GM19324 (cell line): ENCODE results near the gene AAK1.
"Not testable (repeated sequence)": the region's sequence is repeated elsewhere in the genome, so short reads cannot be mapped to it uniquely, and the experiment has no call there.

Source experiments
- ATAC-seq: cut with Tn5 transposase; IDR thresholded peaks from one replicate; pipeline ENCODE4 v1.9.1; 2021; ENCODE audit warnings: mild to moderate bottlenecking, moderate library complexity; ENCODE audit not compliant: unreplicated experiment, low FRiP score

The AAK1 gene

DNA sequence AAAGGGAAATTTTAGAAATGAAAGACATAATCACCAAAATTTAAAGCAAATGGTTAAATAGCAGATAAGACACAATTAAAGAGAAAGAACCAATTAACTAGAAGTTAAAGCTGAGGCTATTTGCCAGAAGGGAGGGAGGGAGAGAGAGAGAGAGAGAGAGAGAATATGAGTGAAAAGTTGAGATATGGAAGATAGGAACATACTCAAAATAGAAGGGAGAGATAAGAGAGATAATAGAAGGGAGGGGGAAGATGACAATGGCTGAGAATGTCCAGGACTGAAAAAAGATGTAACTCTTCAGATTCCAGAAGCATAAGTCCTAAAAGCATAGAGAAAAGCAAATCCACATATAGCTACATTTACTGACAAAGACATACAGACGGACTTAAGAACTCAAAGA, 17.1 kb upstream of the AAK1 start:
- ATAC-seq: no peak

- ATAC-seq: no peak
Observed at GRCh38 chr2:69659941-69660483, 16.5 kb upstream of the AAK1 start.

- no peak for ATAC-seq
Observed at GRCh38 chr2:69659349-69659748, 15.8 kb upstream of the AAK1 start.

- no peak for ATAC-seq
Observed at GRCh38 chr2:69652206-69652605, 8.7 kb upstream of the AAK1 start.

DNA sequence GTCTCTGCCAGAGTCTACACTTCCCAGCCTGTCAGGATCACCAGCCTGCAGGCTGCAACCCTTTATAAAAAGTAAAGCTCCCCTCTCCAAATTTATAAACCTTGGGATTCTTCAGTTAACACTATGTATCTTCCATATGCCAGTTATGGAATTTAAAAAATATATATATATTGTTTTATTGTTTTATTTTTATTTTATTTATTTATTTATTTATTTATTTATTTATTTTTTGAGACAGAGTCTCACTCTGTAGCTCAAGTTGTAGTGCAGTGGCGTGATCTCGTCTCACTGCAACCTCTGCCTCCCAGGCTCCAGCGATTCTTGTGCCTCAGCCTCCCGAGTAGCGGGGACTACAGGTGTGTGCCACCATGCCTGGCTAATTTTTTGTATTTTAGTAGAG, 3.7 kb upstream of the AAK1 start:
- ATAC-seq: not testable (repeated sequence)

DNA sequence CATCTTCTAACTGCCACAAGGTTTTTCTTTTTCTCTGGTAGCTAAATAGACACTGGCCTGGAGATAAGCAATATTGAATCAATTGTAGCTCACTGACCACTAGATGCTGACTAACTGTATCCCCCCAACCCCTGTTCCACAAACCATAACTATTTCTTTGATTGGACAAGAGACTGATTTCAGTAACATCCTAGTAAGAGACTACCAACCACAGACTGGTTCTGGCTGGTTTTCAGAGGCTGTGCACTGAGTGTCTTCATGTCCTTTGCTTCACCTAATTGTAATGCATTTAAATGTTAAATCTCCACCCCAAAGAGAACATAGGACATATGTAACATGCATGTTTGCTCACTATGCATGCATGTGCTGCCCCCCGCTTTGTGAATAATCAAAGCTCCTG, 3.2 kb upstream of the AAK1 start:
- no peak for ATAC-seq

DNA sequence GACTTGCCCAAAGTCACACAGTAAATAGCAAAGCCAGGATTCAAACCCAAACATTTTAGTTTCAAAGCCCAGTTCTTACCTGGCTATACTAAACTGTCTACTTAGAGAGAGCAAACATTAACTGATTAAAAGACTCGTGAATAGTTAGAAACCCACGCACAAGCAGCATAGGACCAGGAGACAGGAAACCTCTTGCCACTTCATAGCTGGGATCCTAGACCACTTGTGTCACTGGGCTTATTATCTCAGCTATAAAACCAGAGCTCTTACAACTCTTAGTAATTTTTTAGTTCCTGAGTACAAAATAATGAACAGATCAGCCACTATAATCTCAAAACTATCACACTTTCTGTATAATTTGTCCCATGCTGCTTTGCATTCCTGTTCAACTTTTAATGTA, 2.4 kb upstream of the AAK1 start:
- ATAC-seq: no peak

- ATAC-seq: no peak
Observed at GRCh38 chr2:69645031-69645431, 1.5 kb upstream of the AAK1 start.

DNA sequence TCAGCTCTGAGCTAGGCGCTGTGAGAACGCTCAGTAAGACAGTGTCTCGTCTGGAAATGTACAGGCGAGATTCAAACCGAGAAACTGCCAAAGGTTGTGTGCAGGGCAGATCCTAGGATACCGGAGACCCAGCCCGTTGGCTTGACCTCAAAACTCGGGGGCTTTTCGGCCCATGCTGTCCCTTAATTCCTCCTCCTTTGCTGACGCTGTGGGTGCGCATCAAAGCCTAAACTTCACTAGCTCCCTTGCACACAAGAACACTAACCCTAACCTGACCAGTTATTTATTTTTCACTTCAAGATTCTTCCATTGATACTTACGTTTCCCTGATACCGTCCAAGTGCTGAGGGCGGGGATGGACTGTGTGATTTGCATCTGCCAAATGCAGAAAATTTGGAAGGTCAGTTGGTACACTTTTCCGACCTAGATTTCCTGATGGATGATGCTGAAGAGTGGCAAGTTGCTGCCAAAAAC, 1.0 kb upstream of the AAK1 start:
- ATAC-seq: no peak

DNA sequence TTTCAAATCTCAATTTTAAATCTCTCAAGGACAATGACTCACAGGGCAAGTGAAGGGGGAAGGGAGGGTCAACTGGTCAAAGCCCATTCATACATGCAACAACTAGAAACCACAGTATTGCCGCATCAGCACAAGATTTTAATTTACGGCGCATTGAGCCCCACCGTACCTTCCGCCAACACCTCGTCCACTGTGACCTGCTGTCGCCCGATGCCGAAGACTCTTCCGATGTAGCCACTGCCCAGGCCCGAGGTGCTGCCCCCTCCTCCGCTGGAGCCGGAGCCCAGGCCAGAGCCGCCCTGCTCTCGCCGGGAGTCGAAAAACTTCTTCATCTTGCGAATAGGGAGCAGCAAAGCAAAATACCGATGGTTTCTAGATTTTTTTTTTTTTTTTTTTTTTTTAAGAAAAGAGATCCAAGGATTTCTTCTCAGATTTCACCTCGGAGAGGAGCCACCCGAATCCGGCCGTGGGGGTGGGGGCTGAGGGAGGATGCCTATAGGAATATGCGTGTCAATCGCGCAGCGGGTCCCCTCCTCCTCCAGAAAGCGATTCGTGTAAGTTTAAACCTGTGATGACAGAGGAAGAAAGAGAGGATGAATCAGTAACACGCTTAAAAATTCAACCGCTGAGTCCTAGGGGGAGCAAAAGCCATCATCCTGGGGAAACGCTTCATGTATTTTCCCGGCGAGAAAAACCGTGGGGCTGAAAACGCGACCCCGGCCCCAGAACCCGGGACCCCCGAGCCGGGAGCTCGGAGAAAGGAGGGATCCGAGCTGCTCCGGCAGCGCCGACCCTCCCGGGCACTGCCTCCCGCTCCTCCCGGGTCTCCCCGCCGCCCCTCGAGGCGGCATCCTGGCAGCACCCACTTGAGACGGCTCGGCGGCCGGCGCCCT, 584 bp downstream of the AAK1 start:
- no peak for ATAC-seq

DNA sequence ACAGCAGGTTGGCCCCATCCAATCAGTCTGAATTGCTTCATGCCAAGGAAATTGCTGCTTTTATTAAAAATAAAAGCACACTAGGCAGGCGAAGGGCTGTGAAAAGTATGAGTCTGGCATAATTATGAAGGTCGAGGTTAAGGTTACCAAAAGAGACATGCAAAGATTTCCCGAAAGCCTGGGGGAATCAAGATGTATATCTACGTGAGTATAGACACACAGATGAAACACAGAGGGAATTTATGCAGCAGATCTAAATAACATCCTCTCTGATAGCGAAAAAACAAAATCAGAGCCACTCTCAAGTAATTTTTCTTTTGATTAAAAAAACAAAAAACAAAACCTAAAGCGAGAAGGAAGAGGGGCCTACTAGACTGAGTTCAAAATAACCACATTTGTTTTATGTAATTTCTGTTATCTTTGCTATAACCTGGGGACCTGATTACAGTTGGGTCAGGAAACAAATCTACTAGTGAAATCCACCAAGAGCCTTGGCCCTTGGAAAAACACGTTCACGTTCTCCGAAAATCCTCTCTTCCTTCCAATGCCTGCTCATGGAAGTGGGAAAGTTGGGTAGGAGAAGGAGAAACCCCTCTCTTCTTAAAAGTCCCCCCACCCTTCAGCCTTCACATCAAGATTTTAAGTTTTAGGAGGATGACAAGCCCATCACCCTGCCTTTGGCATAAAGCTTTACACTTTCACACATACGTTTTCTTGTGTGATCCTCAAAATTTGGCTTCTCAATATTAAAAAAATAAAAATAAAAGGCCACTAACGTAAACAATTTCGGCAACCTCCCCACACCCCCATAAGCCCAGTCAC, 1.4 kb downstream of the AAK1 start:
- ATAC-seq: no peak

- ATAC-seq: no peak
Observed at GRCh38 chr2:69641471-69641870, 2.1 kb downstream of the AAK1 start.

- ATAC-seq: no peak
Observed at GRCh38 chr2:69639266-69639665, 4.3 kb downstream of the AAK1 start.

GRCh38 chr2:69638630-69639029, 4.9 kb downstream of the AAK1 start:
- no peak for ATAC-seq

GRCh38 chr2:69637923-69638322, 5.6 kb downstream of the AAK1 start:
- no peak for ATAC-seq

DNA sequence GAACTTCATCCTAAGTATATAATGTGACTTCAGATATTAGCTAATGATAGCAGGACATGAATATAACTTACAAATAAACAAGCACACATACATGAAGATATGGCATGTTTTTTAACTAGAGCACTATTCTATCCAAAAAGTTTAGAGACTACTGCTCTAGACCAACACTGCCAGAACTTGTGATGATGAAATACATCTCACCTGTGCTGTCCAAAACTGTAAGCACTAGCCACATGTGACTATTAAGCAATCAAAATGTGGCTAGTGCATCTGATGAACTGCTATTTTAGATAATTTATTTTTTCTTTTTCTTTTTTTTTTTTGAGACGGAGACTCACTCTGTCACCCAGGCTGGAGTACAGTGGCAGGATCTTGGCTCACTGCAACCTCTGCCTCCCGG, 7.1 kb downstream of the AAK1 start:
- no peak for ATAC-seq

- ATAC-seq: no peak
Observed at GRCh38 chr2:69635432-69635831, 8.1 kb downstream of the AAK1 start.

DNA sequence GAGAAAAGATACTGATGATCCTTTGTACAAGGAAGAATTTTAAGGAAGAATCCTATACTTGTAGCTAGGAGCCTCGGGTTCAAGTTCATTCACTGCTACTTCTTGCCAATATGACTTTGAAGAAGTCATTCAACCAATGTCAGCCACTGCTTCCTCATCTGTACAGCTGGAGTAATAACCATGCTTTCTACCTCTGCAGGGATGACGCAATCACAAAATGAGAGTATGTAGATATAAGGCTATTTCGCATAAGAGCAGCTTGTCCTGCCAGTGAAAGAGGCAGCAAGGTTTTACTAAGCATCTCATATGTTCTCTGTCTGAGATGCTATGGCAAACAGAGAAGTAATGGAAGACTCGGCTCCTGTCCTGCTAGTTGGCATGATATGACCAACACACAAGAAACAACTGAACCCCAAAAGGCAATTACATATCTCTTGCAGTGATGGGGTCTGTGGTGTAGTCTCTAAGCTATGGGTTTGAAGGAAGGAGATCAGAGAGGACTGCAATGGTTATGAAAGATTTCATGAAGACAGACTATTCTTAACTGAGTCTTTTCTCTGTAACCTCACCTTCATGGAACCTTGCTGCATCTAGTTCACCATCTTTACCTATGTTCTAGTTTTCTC, 9.2 kb downstream of the AAK1 start:
- no peak for ATAC-seq

DNA sequence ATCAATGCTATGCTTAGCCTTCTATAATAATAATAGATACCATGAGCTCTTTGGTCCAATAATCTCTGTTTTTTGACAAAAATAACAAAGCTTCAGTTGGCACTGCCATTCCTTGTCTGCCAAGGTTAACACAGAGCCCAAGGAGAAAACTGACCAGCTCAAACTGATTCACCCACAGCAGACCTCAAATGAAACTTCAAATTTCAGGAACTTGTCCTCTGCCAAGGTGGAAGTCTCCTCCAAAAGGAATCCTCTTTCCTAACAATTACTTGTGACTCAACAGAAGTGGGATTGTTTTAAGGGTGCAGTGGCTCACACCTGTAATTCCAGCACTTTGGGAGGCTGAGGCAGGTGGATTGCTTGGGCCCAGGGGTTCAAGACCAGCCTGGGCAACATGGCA, 12.1 kb downstream of the AAK1 start:
- no peak for ATAC-seq

GRCh38 chr2:69629921-69630608, 13.5 kb downstream of the AAK1 start:
- ATAC-seq: no peak
